Renal pelvis (tissue), 4 donors: Measurements from ENCODE around the gene RPS6KA1. TPM values are rescaled to one million over a fixed set of nuclear protein-coding genes. Genes with fewer than 3 reads are reported as not detected.
"Not testable (repeated sequence)": the region's sequence is repeated elsewhere in the genome, so short reads cannot be mapped to it uniquely, and the experiment has no call there.

Source experiments
- DNase-seq: peaks from one replicate; pipeline ENCODE4 v3.0.0-alpha.2; 2013
- polyA plus RNA-seq, 3 donors: library from polyadenylated mRNA; unstranded; fragments of 120-200 nt; gene quantifications; one replicate each; pipeline ENCODE4 v1.2.1, GENCODE V29; 2013; ENCODE audit not compliant: insufficient read length in 3 of 3

RPS6KA1 gene
- polyA plus RNA-seq, 3 donors, result 21.2 to 24.5 (median 22.2) TPM

DNA sequence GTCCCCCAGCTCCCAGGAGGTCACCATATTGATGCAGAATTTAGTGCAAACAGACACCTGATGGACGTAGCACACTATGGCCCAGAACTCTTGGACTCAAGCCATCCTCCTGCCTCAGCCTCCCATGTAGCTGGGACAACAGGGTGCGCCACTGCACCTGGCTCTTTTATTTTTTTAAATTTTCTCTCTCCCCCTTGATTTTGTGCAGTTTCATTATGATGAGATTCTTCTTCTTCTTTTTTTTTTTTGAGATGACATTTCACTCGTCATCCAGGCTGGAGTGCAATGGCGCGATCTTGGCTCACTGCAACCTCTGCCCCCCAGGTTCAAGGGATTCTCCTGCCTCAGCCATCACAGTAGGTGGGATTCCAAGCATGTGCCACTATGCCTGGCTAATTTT lies 63.8 kb downstream of the RPS6KA1 start:
- no peak for DNase-seq

DNA sequence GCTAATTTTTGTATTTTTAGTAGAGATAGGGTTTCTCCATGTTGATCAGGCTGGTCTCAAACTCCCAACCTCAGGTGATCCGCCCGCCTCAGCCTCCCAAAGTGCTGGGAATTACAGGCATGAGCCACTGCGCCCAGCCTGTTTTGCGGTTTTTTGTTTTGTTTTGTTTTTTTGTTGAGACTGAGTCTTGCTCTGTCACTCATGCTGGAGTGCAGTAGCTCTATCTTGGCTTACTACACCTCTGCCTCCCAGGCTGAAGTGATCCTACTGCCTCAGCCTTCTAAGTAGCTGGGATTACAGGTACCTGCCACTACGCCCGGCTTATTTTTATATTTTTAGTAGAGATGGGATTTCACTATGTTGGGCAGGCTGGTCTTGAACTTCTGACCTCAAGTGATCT lies 65.0 kb downstream of the RPS6KA1 start:
- DNase-seq, result not testable (repeated sequence)

DNA sequence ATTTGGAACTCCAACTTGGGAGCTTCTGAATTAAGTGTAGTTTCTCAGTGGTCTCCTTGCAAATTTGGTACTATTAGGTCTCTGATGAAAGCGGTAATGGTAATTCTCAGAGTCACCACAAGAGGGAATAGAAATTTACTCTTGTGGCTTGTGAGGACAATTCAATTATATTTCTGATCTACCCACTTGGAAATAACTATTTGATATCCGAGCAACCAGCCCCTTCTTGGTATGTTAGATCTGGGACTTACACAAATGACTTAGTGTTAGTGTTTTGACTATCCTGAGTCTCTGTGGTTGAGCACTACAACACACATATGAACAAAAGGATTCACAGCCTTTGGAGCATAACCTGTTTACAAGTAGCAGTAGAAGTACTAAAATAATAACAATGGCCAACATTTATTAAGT lies 68.1 kb downstream of the RPS6KA1 start:
- DNase-seq, result peak; percentile 62

DNA sequence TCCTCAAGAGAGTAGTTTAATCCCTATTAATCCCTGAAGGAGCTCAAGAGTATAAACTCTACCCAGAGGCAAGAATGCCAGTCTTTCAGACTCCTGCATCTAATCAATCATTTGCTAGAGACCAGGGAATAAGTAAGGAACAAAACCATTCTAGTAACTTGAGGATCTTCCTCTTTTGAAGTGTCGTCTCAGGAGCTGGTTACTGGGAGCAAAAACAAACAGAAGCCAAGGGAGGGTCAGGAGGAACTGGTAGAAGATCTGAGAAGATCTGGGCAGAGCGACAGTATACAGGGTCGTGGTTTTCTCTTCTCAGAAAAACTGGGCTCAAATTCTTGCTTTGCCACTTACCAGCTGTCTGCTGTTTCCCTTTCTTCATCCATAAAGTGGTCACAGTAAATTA lies 69.3 kb downstream of the RPS6KA1 start:
- no peak for DNase-seq

DNA sequence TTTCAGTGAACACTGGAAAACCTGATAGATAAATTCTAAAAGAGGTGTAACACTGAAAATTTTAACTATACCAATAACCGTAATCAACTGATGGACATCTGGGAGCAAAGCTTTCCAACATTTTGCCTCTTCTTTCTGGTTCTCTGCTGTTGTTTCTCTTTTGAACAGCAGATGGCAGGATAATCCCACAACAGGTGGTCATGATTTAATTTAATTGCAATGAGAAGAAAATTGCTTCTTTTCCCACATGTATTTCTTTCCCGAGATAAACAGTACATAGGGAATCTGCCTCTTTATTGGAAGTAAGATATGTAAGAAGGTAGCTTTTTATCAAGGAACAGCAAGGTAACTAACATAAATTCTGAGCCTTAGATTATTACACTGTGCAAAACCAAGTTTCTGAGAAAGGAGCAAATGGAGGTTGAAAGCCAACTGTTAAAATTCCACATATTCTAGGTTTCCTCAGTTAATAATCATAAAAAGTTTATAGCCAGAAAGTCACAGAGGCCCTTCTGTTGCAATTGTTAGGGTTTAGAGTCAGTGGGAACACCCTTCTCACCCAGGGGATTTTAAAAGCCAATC lies 72.9 kb downstream of the RPS6KA1 start:
- peak; percentile 64 for DNase-seq

DNA sequence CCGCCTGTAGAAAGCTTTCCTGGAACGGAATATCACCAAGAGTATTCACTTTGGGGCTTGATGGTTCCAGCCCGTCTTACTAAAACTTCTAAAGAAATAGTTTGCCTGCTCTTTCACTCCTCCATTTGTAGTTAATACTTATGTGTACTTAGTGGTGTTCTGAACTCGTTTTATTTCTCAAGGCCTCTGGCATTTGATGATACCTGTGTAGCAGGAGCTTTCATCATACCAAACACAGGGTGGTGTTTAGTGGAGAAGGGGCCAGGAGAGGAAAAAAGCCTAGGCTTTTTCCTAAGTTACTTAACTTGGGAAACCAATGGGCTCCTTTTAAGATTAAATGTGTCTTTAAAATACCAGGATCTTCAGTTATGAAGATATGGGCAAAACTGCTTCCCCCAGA lies 74.3 kb downstream of the RPS6KA1 start:
- DNase-seq, result no peak

DNA sequence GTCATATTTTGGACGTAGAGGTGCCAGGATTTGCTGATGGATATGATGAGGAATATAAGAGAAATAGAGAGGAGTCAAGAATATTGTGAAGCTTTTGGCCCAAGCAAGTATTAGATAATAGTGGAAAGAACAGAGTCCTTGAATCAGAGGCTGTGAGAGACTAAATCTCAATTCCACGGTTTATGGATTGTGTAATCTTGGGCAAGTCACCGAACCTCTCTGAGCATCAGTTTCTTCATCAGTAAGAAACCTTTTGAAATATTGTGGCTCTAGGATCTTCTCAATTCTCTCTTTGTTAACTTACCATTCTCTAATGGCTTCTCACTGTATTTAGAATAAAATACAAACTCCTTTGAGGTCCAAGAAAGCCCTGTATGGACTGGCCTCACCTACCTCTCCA lies 77.6 kb downstream of the RPS6KA1 start:
- no peak for DNase-seq

DNA sequence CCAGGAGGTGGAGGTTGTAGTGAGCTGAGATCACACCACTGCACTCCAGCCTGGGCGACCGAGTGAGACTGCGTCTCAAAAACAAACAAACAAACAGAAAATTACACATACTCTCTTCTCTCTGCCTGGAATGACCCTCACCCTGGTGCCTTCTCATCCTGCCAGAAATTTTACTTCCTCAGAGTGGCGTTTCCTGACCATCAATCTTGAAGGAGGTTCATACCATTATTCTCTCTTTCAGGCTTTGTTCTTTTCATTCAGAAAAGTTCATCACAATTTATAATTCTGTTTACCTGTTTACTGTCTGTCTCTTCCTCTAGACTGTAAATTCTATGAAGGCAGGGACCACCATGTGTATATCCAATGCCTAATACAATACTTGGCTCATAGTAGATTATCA lies 79.3 kb downstream of the RPS6KA1 start:
- DNase-seq, result no peak

DNA sequence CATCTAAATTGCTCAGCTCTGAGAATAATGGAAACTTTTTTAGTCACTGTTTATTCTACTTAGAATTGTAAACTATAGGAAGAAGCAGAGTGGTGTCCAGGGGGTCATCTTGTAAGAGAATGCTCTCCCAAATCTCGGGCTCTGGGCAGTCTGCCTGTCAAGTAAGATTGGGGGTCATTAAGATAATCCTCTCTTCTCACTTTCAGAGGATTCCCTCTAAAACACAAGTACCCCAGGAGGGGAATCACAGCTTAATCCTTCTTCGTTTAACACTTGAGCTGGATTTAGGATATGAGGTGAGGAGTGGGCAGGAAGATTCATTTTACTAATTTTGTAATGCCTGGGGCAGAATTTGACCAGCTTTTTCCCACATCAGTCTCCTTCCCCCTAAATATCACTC lies 81.2 kb downstream of the RPS6KA1 start:
- DNase-seq, result no peak

DNA sequence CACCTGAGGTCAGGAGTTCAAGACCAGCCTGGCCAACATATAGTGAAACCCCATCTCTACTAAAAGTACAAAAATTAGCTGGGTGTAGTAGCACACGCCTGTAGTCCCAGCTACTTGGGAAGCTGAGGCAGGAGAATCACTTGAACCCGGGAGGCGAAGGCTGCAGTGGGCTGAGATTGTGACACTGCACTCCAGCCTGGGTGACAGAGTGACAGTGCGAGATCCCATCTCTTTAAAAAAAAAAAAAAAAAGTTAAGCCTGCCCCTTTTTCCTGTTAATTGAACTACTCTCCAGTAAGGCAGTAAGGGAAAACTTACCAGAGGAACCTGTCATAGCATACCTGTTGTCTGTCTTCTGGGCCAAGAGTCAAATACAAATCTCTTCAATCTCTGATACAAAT lies 83.1 kb downstream of the RPS6KA1 start:
- not testable (repeated sequence) for DNase-seq

DNA sequence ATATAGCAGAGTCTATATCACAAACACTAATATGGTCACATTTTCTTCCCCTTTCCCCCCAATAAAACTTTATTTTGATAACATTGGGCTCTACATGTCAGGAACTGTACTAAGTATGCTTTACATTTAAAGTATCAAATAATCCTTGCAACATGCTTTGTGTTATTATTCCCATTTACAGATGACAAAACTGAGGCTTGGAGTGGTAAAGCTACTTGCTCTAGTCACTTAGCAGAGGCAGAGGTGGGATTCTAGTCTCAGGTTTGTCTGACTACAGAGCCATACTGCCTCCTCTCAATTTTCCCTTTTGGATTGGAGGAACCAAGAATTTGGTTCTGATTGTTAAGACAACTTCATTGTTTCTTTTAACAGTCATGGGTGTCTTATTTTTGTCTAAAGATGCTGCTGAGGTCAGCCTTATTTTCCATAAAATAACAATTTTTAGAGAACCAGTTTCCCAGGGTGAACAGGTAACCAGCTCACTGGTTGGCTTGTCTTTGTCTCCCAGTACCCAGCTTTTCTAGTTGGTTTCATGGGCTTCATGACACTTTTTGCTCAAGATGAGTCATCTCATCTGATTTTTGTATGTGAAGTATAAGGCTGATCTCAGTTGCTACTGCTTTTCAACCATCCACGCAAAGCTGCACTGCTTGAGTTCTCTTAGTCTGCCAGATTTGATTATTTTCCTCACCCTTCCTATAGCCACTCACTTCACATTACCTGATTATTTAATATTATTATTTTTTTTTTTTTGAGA lies 85.3 kb downstream of the RPS6KA1 start:
- DNase-seq, result no peak

DNA sequence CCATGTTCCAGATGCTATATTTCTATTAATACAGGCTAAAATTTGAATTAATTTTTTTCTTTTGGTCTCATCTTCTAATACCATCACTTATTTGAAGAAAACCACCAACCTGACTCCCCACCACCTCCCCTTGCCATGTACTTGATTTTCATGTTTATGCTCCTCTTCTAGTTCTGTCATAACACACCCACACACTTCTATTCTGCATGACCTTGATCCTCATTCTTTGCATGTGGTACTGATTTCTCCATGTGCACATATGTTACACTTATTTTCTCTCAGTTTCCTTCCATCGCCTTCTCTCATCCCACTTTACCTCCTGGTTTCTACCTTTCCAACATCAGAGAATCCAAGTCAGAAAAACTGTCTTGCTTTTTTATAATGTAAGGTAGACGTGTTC lies 87.3 kb downstream of the RPS6KA1 start:
- no peak for DNase-seq

DNA sequence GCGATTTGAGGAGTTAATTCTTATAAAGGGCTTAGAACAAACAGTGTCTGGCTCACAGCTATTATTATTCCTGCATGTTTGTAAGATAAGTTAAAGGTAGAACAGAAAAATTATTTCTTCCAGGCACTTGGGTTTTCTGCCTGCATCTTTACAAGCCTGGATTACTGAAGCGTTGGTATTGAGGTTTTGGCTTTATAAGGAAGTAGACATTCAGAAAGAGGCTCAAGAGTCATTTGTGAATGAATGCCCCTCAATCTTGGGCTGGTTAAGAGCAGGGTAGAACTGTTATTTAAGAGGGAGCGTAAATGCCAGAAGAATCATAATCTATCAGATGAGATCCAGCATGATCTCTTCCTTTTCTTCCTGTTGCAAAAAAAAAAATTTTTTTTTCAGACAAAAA lies 89.0 kb downstream of the RPS6KA1 start:
- DNase-seq, result no peak

Other genes with a start within 250 kb of the RPS6KA1 start
- gene SH3BGRL3, start 249.7 kb upstream of the RPS6KA1 start, polyA plus RNA-seq, result 100 to 1,000 TPM in 1 of 3 donors, 10 to 100 TPM in 2; 85.2 to 120 (median 92.9) TPM
- gene UBXN11, start 223.1 kb upstream of the RPS6KA1 start, polyA plus RNA-seq, result 10 to 100 TPM; 44.3 to 52.2 (median 51.7) TPM
- 1 to 10 TPM; 3.3 to 6.7 (median 4.7) TPM for gene CD52, start 211.8 kb upstream of the RPS6KA1 start, polyA plus RNA-seq
- gene CRYBG2, start 175.6 kb upstream of the RPS6KA1 start, polyA plus RNA-seq, result 1 to 10 TPM in 1 of 3 donors, under 1 TPM in 2; 0.61 to 1.6 (median 0.83) TPM
- under 1 TPM in 1 of 3 donors, not detected in 2; 0.14 TPM for gene ZNF683, start 157.0 kb upstream of the RPS6KA1 start, polyA plus RNA-seq
- under 1 TPM; 0.04 to 0.12 (median 0.09) TPM for gene LIN28A, start 118.9 kb upstream of the RPS6KA1 start, polyA plus RNA-seq
- gene DHDDS, start 97.4 kb upstream of the RPS6KA1 start, polyA plus RNA-seq, result 10 to 100 TPM; 34.5 to 45.6 (median 42.7) TPM
- 1,000 to 10,000 TPM; 1,074 to 1,211 (median 1,107) TPM for gene HMGN2, start 57.3 kb upstream of the RPS6KA1 start, polyA plus RNA-seq
- gene ARID1A, start 166.3 kb downstream of the RPS6KA1 start, polyA plus RNA-seq, result 100 to 1,000 TPM; 101 to 117 (median 106) TPM